Left ventricle myocardium superior (tissue), 1 donor: Measurements from ENCODE around the gene PBX1. TPM values are rescaled to one million over a fixed set of nuclear protein-coding genes. Genes with fewer than 3 reads are reported as not detected.

Source experiments
- ATAC-seq: fragments of 200-7000 bp; cut with Tn5 transposase; one replicate; pipeline ENCODE4 v1.9.1; 2020; ENCODE audit warnings: mild to moderate bottlenecking, moderate library complexity
- DNase-seq: peaks from one replicate; pipeline ENCODE4 v3.0.0-alpha.2; 2020
- intact Hi-C: fragments of 100-400 bp; cut with micrococcal nuclease; formaldehyde crosslinking; loops from one replicate; pipeline ENCODE4 v1.11.0; 2022
- total RNA-seq: library from RNA; stranded (reverse); fragmentation: NEBNext Ultra II Directional; extraction: Animal tissue kit (Norgen Biotek cat#: 25700); gene quantifications from one replicate; pipeline ENCODE4 v1.2.1, GENCODE V29; 2021
- donor health status: DM: no; HTN: yes; CAD: no; lungs with severe emphysema.

Gene PBX1
- total RNA-seq, 1 donor from 2014 or later, result 69.6 TPM

GRCh38 chr1:164702664-164703063 is 143.7 kb downstream of the PBX1 start:
- intact Hi-C loops, result loop anchor here (10.0 kb wide), 2 partner anchors 68 to 82 kb away; no protein-coding TSS in a partner anchor
- ATAC-seq (no peak), DNase-seq (no peak)

- intact Hi-C loops, result loop anchor here (10.0 kb wide), 2 partner anchors 69 to 81 kb away; no protein-coding TSS in a partner anchor
- DNase-seq (peak; percentile 32), ATAC-seq (no peak)
Measured at GRCh38 chr1:164703463-164703862, 144.5 kb downstream of the PBX1 start.

DNA sequence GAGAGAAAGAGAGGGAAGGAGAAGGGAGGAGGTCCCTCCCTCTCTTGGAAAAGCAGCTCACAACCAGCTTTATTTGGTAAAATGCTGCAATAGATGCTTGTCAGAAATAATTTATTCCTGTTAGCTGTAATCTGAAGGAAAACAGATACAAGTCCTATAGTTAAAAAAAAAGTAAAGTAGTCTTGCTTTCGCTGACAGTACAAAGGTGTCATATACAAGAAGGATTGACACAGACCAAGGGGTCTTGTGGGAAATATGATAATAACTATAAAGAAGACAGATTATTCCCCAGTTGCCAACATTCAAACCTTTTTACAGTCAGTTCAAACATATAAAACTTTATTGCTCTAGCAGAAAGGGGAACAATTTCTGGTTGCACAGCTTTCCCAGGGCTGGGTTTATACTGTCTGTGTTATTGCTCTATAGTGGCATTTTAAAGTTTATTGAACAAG is 145.0 kb downstream of the PBX1 start:
- ATAC-seq, result no peak
- intact Hi-C loops, result loop anchor here (10.0 kb wide), 2 partner anchors 69 to 81 kb away; no protein-coding TSS in a partner anchor

GRCh38 chr1:164704954-164705353 is 146.0 kb downstream of the PBX1 start:
- DNase-seq, result no peak
- no peak for ATAC-seq
- intact Hi-C loops, result loop anchor here (10.0 kb wide), 2 partner anchors 70 to 80 kb away; no protein-coding TSS in a partner anchor

More for the DNA sequence above, 145.0 kb downstream of the PBX1 start:
- no peak for DNase-seq

DNA sequence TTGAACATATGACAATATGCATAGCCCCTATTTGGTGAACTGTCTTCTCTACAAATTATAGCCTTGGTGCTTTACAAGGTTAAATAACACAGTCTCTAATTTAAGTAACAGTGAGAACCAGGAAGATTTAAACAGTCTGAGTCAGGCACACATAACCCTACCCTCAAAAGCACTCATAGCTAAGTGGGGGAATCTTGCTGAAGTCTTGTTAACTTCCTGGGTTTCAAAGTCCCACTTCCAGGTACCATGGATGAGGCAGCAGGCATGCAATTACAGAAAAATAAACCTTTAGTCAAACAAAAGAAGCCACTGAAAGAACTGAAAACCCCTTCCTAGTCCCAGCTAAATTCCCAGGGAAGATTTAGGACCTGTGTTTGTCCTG is 147.6 kb downstream of the PBX1 start:
- intact Hi-C loops, result loop anchor here (10.0 kb wide), 2 partner anchors 72 to 78 kb away; no protein-coding TSS in a partner anchor
- no peak for DNase-seq
- ATAC-seq, result peak; percentile 9

GRCh38 chr1:164707868-164708331 is 148.9 kb downstream of the PBX1 start:
- intact Hi-C loops, result loop anchor here (10.0 kb wide), 2 partner anchors 73 to 77 kb away; no protein-coding TSS in a partner anchor
- peak; percentile 62 for ATAC-seq
- DNase-seq, result peak; percentile 51

DNA sequence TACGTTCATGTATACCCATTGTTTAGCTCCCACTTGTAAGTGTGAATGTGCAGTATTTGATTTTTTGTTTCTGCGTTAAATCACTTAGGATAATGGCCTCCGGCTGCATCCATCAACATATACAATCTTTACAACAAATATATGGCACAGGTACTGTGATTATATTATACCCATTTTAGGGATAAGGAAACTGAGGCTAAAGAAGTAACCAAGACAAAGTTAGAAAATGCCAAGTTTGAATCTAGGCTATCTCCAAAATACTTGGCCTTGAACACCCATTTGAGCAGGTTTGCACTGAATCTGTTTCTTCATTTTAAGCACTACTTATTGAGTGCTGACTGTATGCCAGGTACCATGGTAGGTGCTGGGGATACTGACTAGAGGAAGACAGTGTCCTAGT is 149.6 kb downstream of the PBX1 start:
- no peak for DNase-seq
- intact Hi-C loops, result loop anchor here (10.0 kb wide), 2 partner anchors 74 to 76 kb away; no protein-coding TSS in a partner anchor
- no peak for ATAC-seq

- ATAC-seq (no peak), DNase-seq (no peak)
- intact Hi-C loops, result loop anchor here (10.0 kb wide), 2 partner anchors 74 to 76 kb away; no protein-coding TSS in a partner anchor
Measured at GRCh38 chr1:164709126-164709525, 150.1 kb downstream of the PBX1 start.

DNA sequence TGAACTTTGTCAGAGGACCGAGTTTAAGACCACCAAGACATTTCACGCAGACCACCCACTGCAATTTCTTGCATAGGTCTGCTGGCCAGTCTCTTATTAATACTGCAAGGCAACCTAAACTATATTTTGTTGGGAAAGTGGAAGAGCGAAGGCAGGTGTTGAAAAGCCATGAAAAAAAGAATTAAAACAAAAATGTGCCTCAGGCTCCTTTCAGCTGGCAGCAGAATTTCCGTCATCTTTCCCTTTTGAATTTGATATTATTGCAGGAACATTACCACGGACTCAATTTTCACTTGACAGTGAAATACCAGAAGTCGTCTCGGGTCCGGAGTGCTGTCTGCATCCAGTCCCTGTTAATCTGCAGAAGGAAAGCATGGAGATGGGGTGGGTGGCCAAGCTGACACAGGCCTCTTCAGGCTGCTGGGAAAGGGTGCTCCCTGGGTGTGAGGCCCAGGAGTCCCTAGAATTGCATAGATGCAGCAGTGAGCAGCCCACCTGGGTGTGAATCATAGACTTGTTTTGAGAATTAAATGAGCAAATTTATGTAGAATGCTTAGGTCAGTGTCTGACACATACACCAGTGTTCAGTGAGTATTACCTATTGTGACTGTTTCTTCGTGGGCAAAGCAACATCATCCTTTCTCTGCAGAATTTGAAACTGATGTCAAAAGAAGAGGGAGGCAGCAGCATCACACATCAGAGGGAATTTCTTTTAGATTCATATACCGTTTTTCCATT is 150.7 kb downstream of the PBX1 start:
- intact Hi-C loops, result loop anchor here (10.0 kb wide), 2 partner anchors 75 kb away; no protein-coding TSS in a partner anchor
- no peak for ATAC-seq
- no peak for DNase-seq

- intact Hi-C loops, result no loop called here
- peak; percentile 75 for ATAC-seq
- DNase-seq, result peak; percentile 47
Measured at GRCh38 chr1:164712131-164713036, 153.4 kb downstream of the PBX1 start.

DNA sequence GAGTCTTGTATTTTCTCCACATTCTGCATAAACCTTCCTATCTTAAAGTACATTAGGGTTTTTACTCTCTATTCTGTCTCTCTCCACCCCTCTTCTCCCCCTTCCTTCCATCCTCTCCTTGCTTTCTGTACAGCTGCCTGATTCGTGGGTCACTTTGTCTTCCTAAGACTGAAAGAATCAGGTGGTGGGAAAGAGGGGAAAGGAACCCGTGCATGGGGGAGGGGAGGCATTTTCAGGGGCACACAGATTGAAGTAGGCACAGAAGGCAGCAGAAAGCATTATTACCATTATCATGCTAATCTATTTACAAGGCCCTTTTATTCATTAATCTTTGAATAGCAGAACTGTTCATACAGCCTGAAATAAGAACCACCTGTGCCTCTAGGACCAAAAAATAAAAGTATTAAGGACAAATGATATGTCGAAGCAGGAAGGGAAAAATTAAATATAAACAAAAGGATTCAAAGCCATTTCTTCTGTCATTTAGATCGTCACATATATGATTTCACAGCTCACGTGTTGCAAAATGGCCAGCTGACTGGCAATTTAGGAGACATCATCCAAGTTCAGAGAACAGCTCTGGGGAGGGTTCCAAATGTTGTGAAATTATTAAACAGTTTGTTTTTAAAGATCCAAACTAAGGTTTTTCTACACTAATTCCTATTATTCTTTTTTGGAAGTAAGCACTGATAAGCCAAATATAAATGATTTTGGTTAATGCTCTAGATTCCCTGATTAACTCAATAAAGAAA is 154.6 kb downstream of the PBX1 start:
- no peak for DNase-seq
- intact Hi-C loops, result no loop called here
- no peak for ATAC-seq

GRCh38 chr1:164716992-164717703 is 158.2 kb downstream of the PBX1 start:
- intact Hi-C loops, result no loop called here
- DNase-seq (no peak), ATAC-seq (no peak)

- peak; percentile 38 for ATAC-seq
- intact Hi-C loops, result no loop called here
- no peak for DNase-seq
Measured at GRCh38 chr1:164718821-164719220, 159.8 kb downstream of the PBX1 start.

GRCh38 chr1:164719676-164720439 is 160.9 kb downstream of the PBX1 start:
- DNase-seq (no peak), ATAC-seq (no peak)
- intact Hi-C loops, result no loop called here

DNA sequence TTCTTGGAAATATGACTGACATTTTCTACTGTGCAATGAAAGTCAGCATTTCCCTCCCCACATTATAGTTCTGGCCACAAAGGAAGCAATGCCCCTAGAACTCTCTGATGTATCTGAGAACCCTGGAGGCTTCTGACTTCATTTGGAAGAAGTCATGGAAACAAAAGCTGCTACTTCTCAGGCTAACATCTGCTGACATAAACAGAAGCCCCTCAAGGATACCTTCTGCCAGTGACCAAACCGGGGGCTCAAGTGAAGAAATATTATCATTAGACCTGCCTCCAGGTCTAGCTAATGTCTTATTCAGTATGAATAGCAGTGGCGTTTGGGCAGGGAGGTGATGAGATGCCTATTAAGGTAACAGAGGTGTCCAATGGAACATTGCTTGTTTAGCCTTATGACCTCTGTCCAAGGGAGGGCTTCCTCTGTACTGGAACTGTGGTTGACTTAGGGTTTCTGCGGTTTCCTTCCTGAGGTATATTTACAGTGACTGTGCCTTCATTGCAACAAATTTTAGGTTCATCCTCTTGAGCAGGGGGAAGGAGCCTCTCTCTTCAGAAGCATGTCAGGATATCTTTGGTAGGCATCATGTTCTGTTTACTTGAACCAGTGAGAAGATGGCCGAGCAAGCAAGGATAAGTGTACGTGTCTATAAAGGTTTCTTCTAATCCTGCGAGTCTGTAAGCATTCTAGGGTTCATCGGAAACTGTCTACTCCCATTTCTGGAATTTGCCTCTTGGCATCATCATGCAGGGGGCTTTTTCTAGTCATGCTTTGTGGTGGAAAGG is 161.7 kb downstream of the PBX1 start:
- ATAC-seq, result peak; percentile 8
- no peak for DNase-seq
- intact Hi-C loops, result no loop called here

GRCh38 chr1:164721228-164721496 is 162.2 kb downstream of the PBX1 start:
- intact Hi-C loops, result no loop called here
- DNase-seq (no peak), ATAC-seq (no peak)

GRCh38 chr1:164723296-164723798 is 164.4 kb downstream of the PBX1 start:
- ATAC-seq (peak; percentile 49), DNase-seq (no peak)
- intact Hi-C loops, result no loop called here
